Pancreas (tissue), 10 donors: ENCODE data around the gene SHC3. TPM values are rescaled to one million over a fixed set of nuclear protein-coding genes. Genes with fewer than 3 reads are reported as not detected.

ENCODE experiments used
- ATAC-seq, 4 donors: fragments of 200-7000 bp; cut with Tn5 transposase; one replicate each; pipeline versions ENCODE4 v1.8.0 to v1.9.1; 2020; ENCODE audit warnings: mild to moderate bottlenecking in 4 of 4, moderate library complexity in 4 of 4
- DNase-seq, 6 donors: peaks; one replicate each; pipeline ENCODE4 v3.0.0-alpha.2; 2020
- FAIRE-seq: peaks from 2 replicates; lab custom pipeline; 2012; peaks lifted over from hg19 to GRCh38; lab: Jason Lieb, UNC
- H3K27ac ChIP-seq, 4 donors: fragments of 200-600 bp; sonication (generic); 1 replicate in 3 of 4; 2 replicates in 1 of 4; pipeline versions ENCODE4 v1.5.0 to v1.8.0; 2020
- H3K27me3 ChIP-seq, 4 donors: fragments of 200-600 bp; one replicate each; pipeline ENCODE4 v1.8.0; 2021
- H3K36me3 ChIP-seq, 3 donors: fragments of 200-600 bp; sonication (generic) in 1 of 3; one replicate each; pipeline versions ENCODE4 v1.5.0 to v1.8.0; 2020 to 2021
- H3K4me1 ChIP-seq, 3 donors: fragments of 200-600 bp; one replicate each; pipeline ENCODE4 v1.8.0; 2021
- H3K4me3 ChIP-seq, 4 donors: fragments of 200-600 bp; sonication (generic) in 2 of 4; one replicate each; pipeline versions ENCODE4 v1.5.0 to v1.8.0; 2020 to 2021
- H3K9me3 ChIP-seq, 4 donors: fragments of 200-600 bp; one replicate each; pipeline ENCODE4 v1.8.0; 2021
- WGBS, 2 donors: extraction: QIAGEN DNeasy Blood & Tissue Kit; methylation state at CpG; one replicate each; pipeline ENCODE4 v1.1.7; 2013; 5-methylcytosine and 5-hydroxymethylcytosine counted together
- intact Hi-C, 3 donors: fragments of 100-400 bp; cut with DNase I; formaldehyde crosslinking; loops; one replicate each; pipeline versions ENCODE4 v1.11.1 to v1.14.2; 2022
- polyA plus RNA-seq, 2 donors: library from polyadenylated mRNA; stranded (reverse); fragments of 200-250 nt; gene quantifications; one replicate each; pipeline ENCODE4 v1.2.3, GENCODE V29; 2013
- total RNA-seq, 6 donors: library from RNA; stranded (reverse); fragmentation: NEBNext Ultra II Directional in 4 of 6; extraction: Animal tissue kit (Norgen Biotek cat#: 25700) in 4 of 6; gene quantifications; one replicate each; pipeline versions ENCODE4 v1.2.1 to v1.2.4, GENCODE V29; 2021 to 2023
- TF ChIP-seq, protein P1 (sequence below), 4 donors: fragments of 200-600 bp; sonication (generic) in 3 of 4; IDR thresholded peaks; one replicate each; pipeline versions ENCODE4 v1.5.0 to v1.8.0; 2021; ENCODE audit warnings: antibody characterized with exemption in 4 of 4
- donor health status: healthy with polysubstance abuse.
- donor health status: DM: no; HTN: no; CAD: no; lungs with moderate emphysema.
- donor health status: DM: no; HTN: no; CAD: no.
- donor health status: control.
- donor health status: control.
- donor health status: Bipolar disorder and iron deficiency.
- donor health status: DM: yes; HTN: yes; CAD: no.
- donor health status: DM: no; HTN: no; CAD: no.
- donor health status: DM: no; HTN: no; CAD: no.
- donor health status: DM: yes; HTN: yes; CAD: no.

The SHC3 gene
- total and polyA plus RNA-seq, 8 donors = 0.19 to 6.3 (median 1.8) TPM

DNA sequence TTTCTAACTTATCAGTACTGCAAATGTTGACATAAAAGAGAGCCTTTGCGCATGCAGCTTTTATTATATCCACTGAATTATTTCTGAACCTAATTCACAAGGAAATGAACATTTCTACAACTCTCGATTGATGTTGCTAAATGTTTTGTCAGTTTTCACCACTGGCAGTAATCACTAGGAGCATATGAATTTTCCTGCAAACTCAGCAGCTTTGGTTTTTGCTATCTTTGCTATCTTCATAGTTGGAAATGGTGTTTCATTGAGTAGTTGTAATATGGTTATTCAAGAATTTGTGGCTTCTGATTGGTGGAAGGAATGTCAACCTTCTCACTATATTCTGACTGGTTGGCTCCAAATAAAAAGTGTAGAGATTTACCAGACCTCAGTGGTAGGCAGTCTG lies 8.9 kb upstream of the SHC3 start:
- intact Hi-C loops = no loop called here
- WGBS, 2 donors = 39 to 55% methylated on average over 2 of the region's 2 CpGs

GRCh38 chr9:89186960-89187359 lies 8.3 kb upstream of the SHC3 start:
- Histone ChIP-seq H3K27ac (no peak overlapping the region), H3K4me3 (no peak overlapping the region), H3K27me3 (no peaks in the 10 kb centered on the region), H3K9me3 (no peaks in the 10 kb centered on the region), H3K4me1 (no peaks in the 10 kb centered on the region), H3K36me3 (no peaks in the 10 kb centered on the region)
- DNase-seq (no peak), FAIRE-seq (no peak), ATAC-seq (no peak)
- intact Hi-C loops = no loop called here
- TF ChIP-seq, protein P1, sequence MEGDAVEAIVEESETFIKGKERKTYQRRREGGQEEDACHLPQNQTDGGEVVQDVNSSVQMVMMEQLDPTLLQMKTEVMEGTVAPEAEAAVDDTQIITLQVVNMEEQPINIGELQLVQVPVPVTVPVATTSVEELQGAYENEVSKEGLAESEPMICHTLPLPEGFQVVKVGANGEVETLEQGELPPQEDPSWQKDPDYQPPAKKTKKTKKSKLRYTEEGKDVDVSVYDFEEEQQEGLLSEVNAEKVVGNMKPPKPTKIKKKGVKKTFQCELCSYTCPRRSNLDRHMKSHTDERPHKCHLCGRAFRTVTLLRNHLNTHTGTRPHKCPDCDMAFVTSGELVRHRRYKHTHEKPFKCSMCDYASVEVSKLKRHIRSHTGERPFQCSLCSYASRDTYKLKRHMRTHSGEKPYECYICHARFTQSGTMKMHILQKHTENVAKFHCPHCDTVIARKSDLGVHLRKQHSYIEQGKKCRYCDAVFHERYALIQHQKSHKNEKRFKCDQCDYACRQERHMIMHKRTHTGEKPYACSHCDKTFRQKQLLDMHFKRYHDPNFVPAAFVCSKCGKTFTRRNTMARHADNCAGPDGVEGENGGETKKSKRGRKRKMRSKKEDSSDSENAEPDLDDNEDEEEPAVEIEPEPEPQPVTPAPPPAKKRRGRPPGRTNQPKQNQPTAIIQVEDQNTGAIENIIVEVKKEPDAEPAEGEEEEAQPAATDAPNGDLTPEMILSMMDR (IDR thresholded peaks at IDR 0.05) = no peak
- WGBS, 2 donors = 85 to 89% methylated on average over 5 of the region's 5 CpGs

More for the DNA sequence above, 8.9 kb upstream of the SHC3 start:
- H3K36me3 ChIP-seq = no peaks in the 10 kb centered on the region
- FAIRE-seq (no peak), ATAC-seq (no peak), DNase-seq (no peak)
- H3K4me1 ChIP-seq = no peaks in the 10 kb centered on the region
- TF ChIP-seq, protein P1 (IDR thresholded peaks at IDR 0.05) = no peak
- H3K27ac ChIP-seq = no peak overlapping the region
- no peak overlapping the region for H3K4me3 ChIP-seq
- H3K27me3 ChIP-seq = no peaks in the 10 kb centered on the region
- H3K9me3 ChIP-seq = no peaks in the 10 kb centered on the region

- Histone ChIP-seq H3K27me3 (no peaks in the 10 kb centered on the region), H3K4me1 (peaks cover 0 to 2% (median 0%) of the 10 kb centered on the region in 3 donors), H3K36me3 (no peaks in the 10 kb centered on the region), H3K27ac (no peak overlapping the region), H3K9me3 (no peaks in the 10 kb centered on the region), H3K4me3 (no peak overlapping the region)
- peak in 1 of 4 donors; percentile 36 for ATAC-seq
- WGBS, 2 donors = 68 to 70% methylated on average over 5 of the region's 5 CpGs
- no peak for FAIRE-seq
- DNase-seq = no peak
- intact Hi-C loops = no loop called here
- TF ChIP-seq, protein P1 (IDR thresholded peaks at IDR 0.05) = no peak
Measured at GRCh38 chr9:89185980-89186379, 7.4 kb upstream of the SHC3 start.

DNA sequence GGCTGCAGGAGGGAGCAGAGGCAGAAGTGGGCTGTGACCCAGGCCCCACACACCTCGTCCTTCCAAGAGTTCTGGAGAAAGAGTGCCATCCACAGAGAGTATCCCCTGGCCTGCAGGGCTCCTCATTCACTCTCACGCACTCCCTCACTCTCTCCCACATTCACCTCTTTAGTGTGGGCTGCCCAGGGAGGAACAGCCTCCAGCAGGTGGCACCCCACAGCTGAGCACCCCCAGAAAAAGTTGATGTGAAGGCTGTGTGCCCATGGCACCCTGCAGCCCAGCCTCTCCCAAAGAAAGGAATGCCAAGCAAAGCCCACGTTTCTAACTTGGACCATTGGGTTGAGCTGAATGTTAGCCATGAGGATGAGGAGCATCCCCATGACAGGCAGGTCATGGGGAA lies 4.5 kb upstream of the SHC3 start:
- DNase-seq = no peak
- intact Hi-C loops = no loop called here
- H3K9me3 ChIP-seq = no peaks in the 10 kb centered on the region
- no peaks in the 10 kb centered on the region for H3K27me3 ChIP-seq
- 64 to 80% methylated on average over 2 to 3 of the region's 3 CpGs for whole genome bisulfite sequencing, 2 donors
- ATAC-seq = no peak
- H3K27ac ChIP-seq = no peak overlapping the region
- H3K4me3 ChIP-seq = no peak overlapping the region
- H3K4me1 ChIP-seq = peaks cover 5 to 17% (median 15%) of the 10 kb centered on the region in 3 donors
- TF ChIP-seq, protein P1 (IDR thresholded peaks at IDR 0.05) = no peak
- no peak for FAIRE-seq
- H3K36me3 ChIP-seq = no peaks in the 10 kb centered on the region

DNA sequence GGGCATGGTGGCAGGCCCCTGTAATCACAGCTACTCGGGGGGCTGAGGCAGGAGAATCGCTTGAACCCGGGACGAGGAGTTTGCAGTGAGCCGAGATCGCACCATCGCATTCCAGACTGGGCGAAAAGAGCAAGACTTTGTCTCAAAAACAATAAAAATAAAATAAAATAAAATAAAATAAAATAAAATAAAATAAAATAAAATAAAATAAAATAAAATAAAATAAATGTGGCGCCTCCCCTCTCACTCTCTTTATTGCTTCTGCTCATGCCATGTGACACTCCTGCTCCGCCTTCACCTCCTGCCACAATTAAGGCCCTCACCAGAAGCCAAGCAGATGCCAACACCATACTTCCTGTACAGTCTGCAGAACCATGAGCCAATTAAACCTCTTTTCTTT lies 3.8 kb upstream of the SHC3 start:
- WGBS, 2 donors = 94 to 97% methylated on average over 10 of the region's 10 CpGs
- Histone ChIP-seq H3K27me3 (no peaks in the 10 kb centered on the region), H3K9me3 (no peaks in the 10 kb centered on the region), H3K4me3 (no peak overlapping the region), H3K27ac (no peak overlapping the region), H3K4me1 (peaks cover 5 to 20% (median 18%) of the 10 kb centered on the region in 3 donors), H3K36me3 (no peaks in the 10 kb centered on the region)
- intact Hi-C loops = no loop called here
- FAIRE-seq = no peak
- TF ChIP-seq, protein P1 (IDR thresholded peaks at IDR 0.05) = no peak
- no peak for DNase-seq
- no peak for ATAC-seq
